Jurkat, Clone E6-1 (cell line): ENCODE results near the gene NDUFB10.
A peak's percentile ranks its signal among the peaks of the same experiment; 100 is the strongest.

Source experiments
- DNase-seq: peaks from one replicate; pipeline ENCODE4 v3.0.0-alpha.2; 2011; ENCODE audit warnings: low read depth, low spot score
- H3K4me3 ChIP-seq: 2 replicates; pipeline ENCODE4 v1.5.1; 2011; ENCODE audit warnings: mild to moderate bottlenecking, low read length, control low read depth, moderate library complexity

NDUFB10 gene

DNA sequence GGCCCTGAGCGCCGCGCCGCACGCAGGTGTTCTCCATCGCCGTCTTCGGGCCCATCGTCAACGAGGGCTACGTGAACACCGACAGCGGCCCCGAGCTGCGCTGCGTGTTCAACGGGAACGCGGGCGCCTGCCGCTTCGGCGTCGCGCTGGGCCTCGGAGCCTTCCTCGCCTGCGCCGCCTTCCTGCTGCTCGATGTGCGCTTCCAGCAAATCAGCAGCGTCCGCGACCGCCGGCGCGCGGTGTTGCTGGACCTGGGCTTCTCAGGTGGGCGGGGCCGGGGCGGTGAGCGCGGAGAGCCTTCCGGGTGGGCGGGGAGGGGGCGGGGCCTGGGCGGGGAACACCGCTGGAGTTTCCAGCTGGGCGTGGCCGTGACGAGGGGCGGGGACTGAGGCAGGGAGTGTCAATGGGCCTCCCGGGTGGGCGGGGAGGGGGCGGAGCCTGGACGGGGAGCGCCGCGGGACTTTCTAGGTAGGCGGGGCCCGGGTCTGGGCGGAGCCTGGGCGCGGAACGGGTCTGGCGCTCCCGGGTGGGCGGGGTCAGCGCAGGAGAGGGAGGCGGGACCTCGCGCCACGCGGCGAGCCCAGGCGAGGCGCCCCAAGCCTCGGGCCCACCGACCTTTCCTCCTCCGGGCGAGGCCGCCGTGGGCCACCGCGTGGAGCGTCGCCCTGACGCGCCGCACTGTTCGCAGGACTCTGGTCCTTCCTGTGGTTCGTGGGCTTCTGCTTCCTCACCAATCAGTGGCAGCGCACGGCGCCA, 32.8 kb downstream of the NDUFB10 start:
- H3K4me3 ChIP-seq: peak overlapping the region; percentile 29
- peak; percentile 78 for DNase-seq

DNA sequence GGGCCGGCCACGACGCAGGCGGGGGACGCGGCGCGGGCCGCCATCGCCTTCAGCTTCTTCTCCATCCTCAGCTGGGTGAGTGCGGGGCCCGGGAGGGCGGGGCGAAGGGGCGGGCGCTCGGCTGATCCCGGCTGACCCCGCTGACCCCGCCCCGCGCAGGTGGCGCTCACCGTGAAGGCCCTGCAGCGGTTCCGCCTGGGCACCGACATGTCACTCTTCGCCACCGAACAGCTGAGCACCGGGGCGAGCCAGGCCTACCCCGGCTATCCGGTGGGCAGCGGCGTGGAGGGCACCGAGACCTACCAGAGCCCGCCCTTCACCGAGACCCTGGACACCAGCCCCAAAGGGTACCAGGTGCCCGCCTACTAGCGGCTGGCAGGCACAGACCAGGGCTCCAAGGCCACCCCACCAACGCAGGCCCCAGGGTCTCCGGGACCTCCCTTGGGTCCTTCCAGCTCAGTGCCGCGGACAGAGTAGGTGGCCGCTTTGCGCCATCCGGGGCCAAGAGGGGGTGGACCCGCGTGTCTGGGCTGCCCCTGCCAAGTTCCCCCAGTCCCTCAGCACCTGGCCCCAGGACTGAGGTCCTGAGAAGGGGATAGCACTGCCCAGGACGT, 33.5 kb downstream of the NDUFB10 start:
- no peak overlapping the region for H3K4me3 ChIP-seq
- DNase-seq: no peak

DNA sequence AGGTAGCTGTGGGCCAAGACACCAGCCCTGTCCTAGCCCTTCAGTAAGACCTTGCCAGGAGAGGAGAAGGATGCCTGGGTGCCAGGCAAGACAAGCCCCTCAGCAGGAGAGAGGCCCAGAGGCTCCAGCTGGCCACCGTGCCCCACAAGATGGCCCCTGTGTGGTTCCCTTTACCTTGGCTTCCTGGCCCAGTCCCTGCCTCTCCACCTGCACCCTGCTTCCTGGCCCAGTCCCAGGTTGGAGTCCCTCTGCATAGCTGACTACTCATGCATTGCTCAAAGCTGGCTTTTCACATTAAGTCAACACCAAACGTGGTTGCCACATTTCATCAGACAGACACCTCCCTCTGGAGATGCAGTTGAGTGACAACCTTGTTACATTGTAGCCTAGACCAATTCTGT, 34.4 kb downstream of the NDUFB10 start:
- no peak overlapping the region for H3K4me3 ChIP-seq
- no peak for DNase-seq

DNA sequence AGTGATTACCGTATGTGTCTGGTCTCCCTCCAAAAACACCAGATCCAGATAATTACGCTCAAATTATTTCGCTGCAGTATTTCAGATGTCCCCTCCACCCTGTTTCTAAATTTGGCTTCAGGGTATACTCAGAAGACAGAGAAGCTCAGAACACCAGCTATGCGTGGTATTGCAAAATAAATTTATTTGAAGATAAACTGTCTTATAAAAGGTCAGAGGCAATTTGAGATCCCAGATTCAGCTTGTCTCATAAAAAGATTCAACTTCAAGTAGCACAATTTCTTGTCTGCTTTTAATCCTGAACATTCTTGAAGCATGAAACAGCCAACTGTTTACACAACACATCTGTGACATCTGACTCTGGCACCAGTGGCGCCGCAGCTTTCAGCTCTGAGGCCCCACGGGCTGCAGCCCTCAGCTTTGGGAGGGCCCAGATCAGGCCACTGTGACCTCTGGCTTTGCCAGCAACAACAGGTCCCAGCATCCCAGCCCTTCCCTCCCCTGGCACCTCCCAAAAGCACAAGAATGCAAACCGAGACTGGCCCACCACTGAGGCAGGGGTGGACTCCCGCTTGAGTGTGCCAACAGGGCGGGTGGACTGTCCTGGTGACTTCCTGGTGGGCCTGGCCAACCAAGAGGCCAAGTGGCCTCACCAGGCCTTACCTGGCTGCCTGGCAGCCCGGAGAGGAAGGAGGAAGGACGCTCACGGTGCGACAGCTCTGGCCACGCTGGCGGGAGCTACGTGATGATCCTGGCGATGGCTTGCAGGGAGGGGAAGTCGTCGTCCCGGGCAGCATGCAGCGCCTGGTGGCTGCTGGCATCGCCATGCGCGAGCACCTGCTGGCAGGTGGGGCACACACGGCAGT, 38.4 kb downstream of the NDUFB10 start:
- no peak for DNase-seq
- H3K4me3 ChIP-seq: no peak overlapping the region

DNA sequence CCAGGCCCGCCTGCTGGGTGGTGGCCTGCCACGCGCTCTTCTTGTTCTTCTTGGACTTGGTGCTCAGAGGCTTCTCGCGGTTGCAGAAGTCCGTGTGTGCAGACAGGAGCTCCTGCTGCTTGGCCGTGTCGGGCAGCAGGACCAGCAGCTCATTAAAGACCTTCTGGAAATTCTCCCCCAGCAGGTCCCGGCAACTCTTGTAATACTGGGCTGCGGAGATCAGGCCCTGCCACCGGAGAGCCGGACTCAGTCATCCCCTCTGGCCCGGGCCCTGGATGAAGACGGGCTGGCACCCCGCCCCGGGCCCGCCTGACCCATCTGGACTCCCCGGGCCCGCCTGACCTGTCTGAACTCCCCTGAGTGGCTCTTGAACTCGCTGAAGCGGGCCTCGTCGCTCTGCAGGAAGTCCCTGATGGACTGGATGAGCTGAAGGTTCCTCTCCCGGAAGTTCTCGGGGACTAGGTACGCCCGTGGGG, 39.1 kb downstream of the NDUFB10 start:
- DNase-seq: no peak

DNA sequence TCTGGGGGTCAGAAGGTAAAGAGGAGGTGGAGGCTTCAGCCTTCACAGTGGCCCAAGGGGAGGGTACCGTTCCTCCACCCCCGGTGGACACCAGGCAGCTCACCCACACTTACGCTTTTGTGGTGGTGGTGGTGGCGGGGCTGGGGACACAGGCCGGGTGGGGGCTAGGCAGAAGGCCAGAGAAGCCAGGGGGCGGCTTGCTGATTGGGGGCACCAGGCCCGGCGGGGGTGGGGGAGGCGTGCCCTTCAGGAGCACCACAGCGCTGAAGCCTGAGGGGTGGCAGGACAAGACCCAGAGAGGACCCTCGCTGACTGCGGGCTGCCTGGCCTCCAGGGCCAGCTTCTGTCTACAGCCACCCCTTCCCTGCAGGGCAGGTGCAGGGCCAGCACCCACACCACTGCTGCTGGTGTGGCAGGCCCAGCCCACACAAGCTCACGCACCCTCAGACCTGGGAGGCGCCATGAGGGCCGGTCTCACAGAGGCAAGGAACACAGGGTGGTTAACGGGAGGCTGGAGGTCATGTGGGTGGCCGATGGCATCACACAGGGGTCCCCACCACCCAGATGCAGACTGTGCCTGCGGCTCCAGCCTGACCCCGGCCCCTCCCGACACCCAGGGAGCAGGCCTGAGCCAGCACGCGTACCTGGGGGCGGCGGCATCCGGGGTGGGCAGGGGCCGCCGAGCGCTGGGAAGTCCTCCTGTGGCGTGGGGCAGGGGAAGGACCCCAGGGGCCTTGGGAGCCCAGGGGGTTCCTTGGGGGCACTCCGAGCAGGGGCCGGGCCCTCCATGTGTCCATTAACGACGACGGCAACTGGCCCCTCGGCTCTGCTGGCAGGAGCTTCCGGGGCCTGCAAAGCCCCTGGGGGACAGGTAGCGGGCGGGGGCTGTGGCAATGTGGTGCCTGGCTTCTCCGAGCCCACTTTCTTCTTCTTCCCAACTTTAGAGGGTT, 39.8 kb downstream of the NDUFB10 start:
- no peak for DNase-seq
- no peak overlapping the region for H3K4me3 ChIP-seq

More for the DNA sequence above, 39.1 kb downstream of the NDUFB10 start:
- no peak overlapping the region for H3K4me3 ChIP-seq

DNA sequence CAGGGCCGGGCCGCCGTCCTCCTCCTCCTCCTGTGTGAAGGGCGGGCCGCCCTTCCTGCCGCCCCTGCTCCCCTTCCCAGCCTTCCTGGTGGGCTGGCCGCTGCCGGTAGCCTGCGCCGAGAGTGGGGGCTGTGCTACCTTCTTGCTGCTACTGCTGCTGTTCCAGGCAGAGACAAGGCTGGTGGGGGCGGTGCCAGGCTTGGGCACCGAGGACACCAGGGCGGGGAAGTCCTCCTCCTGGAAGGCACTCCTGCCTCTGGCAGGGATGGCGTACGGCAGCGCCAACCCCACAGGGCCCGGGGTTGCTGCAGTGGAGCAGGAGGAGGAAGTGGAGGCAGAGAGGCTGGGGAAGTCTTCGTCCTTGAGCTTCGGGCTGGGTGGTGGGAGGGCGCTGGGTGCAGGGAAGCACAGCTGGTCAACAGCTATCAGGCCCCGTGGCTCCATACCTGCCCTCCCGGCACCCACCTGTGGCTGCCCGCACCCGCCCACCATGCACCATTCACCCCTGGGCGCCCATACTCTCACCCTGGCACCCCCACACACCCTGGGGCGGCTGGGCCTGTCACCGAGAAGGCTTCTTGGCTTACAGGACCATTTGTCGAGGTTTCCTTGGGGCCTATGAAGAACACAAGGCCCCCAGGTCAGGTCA, 40.7 kb downstream of the NDUFB10 start:
- H3K4me3 ChIP-seq: no peak overlapping the region
- no peak for DNase-seq

DNA sequence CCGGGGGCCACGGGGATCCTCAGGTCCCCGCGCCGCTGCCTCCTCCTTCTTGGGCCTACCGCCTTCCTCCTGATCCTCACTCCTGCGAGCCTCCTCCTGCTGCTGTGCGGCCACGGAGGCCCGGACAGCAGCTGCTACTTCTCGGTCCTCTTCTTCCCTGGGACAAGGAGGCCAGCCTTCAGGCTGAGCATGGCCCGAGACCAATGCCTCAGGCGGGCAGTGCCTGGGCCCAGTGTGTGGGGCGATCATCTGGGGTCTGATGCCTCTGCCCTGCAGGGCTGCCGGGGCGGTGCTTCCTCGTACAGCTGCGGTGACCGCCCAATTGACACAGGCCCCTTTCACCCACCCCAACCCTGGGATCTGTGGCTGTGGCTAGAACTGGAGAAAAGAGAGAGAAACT, 41.7 kb downstream of the NDUFB10 start:
- no peak overlapping the region for H3K4me3 ChIP-seq
- DNase-seq: no peak

DNA sequence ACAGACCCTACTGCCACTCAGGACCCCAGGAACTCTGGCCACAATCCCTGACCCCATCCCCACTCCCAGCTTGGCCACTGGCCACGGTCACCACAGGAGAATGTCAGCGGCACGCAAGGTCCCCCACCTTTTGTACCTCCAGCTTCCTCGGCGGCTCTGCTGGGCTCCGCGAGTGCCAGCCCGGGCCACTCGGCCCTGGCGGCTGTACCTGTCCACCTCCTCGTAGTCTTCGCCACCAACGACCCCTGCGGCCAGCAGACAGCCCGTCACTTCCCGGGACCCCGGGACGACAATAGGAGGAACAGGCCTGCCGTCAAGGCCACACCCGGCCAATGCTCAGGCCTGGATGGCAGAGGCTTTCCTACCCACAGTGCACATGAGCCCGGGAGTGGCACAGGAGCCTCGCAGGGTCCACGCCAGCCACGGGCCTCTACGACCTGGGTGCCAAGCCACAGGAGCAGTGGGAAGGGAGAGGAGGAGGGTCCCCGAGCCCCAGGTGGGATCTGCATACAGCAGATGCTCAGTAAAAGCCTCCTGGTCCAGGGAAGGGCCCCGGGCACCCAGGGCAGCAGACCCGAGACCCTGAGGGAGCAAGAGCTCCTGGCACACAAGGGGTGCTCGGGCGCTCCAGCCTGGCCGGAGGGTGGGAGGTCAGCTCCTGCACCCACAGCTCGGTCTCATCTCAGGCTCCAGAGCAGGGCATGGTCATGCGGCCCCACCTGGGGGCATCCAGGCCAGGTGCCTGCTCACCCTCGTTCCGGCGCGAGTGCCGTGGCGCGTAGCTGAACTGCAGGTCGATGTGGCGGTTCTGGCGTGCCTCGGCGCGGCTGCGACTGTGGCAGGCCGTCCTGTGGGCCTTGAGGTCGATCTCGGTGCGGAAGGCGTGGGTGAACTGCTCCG, 42.4 kb downstream of the NDUFB10 start:
- H3K4me3 ChIP-seq: no peak overlapping the region
- no peak for DNase-seq

DNA sequence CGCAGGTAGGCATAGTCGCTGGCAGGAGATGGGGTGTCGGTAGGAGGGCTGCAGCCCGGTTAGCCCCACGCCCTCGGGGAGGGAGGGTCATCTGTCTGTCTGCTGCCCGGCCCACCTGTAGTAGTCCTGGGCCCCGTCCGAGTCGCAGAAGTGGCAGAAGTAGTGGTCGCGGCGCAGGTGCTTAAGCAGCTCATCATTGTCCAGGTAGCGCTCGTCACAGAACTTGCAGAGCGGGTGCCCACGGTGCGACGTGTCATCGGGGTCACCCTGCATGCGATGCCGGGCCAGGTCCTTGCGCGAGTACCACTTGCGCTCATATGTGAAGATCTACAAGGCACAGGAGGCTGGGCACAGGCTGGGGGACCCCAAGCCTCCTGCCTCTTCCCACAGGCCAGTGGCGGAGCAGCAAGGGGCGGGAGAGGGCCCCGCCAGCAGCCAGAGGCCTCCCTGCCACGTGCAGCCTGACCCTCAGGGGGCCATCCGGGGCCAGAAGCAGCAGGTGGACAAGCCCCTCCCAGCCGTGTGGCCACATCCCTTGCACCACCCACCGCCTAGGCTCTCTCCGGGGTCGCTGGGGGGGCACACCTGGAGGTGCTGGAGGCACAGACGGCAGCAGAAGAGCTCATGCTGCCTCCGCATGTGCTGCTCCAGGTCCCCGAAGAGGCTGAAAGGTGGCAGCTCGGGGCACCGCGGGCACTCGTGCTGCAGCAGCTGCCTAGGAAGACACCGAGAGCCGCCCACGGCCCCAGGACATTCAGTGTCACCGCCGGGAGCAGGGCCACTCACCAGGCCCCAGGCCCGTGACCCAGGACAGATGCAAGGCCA, 43.3 kb downstream of the NDUFB10 start:
- DNase-seq: no peak
- no peak overlapping the region for H3K4me3 ChIP-seq

DNA sequence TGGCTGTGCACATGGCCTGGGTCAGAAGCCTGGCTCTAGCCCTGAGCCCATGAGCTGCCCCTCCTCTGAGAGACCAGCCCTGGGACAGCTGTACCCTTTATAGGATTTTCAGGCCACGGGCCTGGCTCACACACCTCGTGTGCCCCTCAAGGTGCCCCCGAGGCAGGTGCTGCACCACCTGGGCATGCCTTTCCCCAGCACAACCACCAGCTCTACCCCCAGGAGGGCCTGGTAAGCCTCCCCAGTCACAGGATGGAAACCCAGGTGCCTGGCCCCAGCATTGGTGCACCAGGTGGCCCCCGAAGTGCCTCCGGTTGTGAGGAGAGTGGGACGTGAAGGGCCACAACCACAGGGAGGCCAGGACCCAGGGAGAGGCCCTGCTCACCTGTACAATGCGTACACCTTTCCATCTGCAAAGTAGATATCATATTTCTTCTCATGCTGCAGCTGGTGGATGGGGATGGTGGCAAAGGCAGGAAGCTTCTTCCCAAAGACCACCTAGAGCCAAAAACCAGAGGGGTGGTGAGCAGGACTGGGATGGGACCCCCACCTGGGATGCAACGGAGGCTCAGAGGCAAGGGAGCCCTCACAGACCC, 44.0 kb downstream of the NDUFB10 start:
- no peak overlapping the region for H3K4me3 ChIP-seq
- DNase-seq: no peak

DNA sequence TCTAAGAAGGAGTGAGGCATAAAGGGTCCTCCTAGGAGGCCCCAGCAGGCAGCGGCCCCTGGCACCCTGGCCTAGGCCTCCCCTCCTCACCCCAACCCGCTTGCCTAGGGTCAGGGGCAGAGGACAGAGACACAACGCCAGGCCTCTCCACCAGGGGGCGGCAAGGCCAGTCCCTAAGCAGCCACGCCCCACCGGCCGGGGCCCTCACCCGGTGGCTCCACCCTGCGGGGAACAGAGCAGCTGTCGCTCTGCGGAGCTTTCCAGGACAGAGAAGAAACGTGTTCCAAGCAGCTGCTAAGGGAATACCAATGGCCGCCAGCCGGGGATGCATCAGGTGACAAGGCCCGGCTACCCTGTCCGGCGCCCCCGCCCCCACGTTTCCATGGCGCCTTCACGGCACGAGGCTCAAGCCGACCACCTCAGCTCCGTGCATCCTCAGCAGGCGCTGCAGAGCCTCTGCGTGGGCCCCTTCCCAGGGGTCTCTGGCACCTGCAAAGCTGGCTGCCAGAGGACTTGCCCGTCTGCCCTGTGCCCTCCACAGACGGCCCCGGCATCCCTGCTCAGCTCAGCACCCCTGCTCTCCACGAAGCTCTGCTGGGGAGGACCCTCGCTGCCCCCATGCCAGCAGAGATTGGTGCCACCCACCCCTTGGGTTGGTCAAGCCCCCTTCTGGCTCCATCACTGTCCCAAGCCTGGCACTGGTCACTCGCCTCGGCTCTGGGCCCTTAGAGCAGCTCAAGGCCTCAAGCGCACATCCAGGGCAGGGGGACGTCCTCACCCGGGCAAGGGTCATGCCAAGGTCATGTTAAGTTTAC, 44.7 kb downstream of the NDUFB10 start:
- no peak overlapping the region for H3K4me3 ChIP-seq
- peak; percentile 74 for DNase-seq

DNA sequence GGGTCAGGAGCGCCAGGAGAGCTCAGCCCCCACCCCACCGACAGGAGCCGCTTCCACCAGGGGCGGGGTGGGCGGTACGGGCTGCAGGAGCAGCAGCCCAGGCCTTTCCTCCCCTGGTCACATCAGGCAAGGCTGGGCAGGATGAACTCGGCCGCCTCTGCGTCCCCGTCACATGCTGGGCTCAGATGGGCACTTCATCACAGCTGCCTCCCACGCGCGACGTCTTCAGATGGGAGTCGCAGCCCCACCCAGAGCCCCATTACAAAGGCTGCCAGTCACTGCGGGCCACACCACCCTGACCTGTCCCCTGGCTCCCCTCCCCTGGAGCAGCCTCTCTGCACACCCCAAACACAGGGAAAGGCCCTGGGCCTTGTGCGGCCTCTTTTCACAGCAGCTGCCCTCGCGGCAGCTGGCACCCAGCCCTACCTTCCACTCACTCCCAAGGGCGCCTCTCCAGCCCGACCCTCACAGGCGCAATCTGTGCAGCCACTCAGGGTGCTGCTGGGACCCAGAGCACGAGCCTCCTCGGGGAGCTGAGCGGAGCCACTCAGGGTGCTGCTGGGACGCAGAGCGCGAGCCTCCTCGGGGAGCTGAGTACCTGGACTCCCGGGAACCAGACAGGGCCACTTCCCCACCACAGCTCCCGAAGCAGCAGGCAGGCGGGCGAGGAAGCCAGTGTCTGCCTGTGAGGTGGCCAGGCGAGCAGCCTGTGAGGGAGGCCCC, 45.6 kb downstream of the NDUFB10 start:
- no peak overlapping the region for H3K4me3 ChIP-seq
- no peak for DNase-seq

DNA sequence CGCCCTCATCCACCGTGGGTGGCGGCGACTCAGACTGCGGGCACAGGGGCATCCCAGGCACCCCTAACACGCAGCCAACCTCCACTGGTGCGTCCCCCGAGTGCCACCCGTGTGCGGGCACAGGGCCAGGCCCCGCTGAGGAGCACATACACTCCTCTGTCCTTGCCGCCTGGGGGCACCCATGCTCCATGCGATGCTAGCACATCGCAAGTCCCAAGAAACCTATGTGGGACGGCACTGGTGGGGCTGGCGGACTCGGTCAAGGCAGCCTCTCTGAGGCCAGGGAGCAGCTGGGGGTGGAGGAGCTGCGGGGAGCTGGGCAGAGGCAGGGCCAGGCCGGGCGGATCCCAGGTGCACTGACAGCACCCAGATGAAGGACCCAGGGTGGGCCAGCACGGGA, 46.3 kb downstream of the NDUFB10 start:
- no peak overlapping the region for H3K4me3 ChIP-seq
- no peak for DNase-seq

DNA sequence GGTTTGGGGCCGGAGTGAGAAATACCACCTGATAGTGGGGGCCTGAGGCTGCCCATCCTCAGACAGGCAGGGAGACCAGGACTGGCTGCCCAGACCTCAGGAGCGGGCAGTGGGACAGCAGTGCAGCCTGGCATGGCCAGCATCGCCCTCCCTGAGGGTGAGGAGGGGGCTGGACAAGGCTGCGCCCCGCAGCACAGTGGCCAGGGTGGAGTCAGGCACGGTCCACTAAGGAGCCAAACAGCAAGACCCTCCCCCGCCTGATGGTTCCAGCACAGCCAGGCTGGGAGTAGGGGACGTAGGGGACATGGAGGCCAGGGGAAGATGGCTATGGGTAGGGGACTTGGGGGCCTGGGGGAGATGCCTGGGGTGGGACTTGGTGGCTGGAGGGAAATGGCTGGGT, 47.0 kb downstream of the NDUFB10 start:
- H3K4me3 ChIP-seq: no peak overlapping the region
- DNase-seq: no peak
